NCI-H1694 treated with DMSO at 0.1 percent for 48 hours (cell line): Measurements from ENCODE around the gene PTPN22.
"Not testable (repeated sequence)": the region's sequence is repeated elsewhere in the genome, so short reads cannot be mapped to it uniquely, and the experiment has no call there.

Source experiments
- DNase-seq: peaks from one replicate; lab custom pipeline; 2025; lab: John Stamatoyannopoulos, UW

Gene PTPN22

GRCh38 chr1:113852694-113853093 is 18.8 kb downstream of the PTPN22 start:
- not testable (repeated sequence) for DNase-seq

- no peak for DNase-seq
Measured at GRCh38 chr1:113850127-113850796, 21.2 kb downstream of the PTPN22 start.

- DNase-seq, result no peak
Measured at GRCh38 chr1:113849072-113849471, 22.4 kb downstream of the PTPN22 start.

GRCh38 chr1:113846391-113847035 is 25.0 kb downstream of the PTPN22 start:
- DNase-seq, result no peak

- no peak for DNase-seq
Measured at GRCh38 chr1:113836534-113836933, 35.0 kb downstream of the PTPN22 start.

- peak; percentile 79 for DNase-seq
Measured at GRCh38 chr1:113835686-113836290, 35.7 kb downstream of the PTPN22 start.

- no peak for DNase-seq
Measured at GRCh38 chr1:113834716-113835115, 36.8 kb downstream of the PTPN22 start.

- no peak for DNase-seq
Measured at GRCh38 chr1:113830039-113830438, 41.5 kb downstream of the PTPN22 start.

GRCh38 chr1:113821916-113822315 is 49.6 kb downstream of the PTPN22 start:
- no peak for DNase-seq

GRCh38 chr1:113818578-113818977 is 52.9 kb downstream of the PTPN22 start:
- DNase-seq, result no peak

- DNase-seq, result no peak
Measured at GRCh38 chr1:113813218-113813617, 58.3 kb downstream of the PTPN22 start.

GRCh38 chr1:113812661-113813135 is 58.8 kb downstream of the PTPN22 start:
- DNase-seq, result no peak

- DNase-seq, result peak; percentile 99
Measured at GRCh38 chr1:113811888-113812660, 59.4 kb downstream of the PTPN22 start, which contains the start of gene RSBN1. TSS of gene RSBN1 (minus strand) at chr1:113812476. CDS start at chr1:113812412, 64 bp downstream.

GRCh38 chr1:113811156-113811887 is 60.2 kb downstream of the PTPN22 start:
- peak; percentile 29 for DNase-seq

GRCh38 chr1:113809670-113810602 is 61.6 kb downstream of the PTPN22 start:
- no peak for DNase-seq

GRCh38 chr1:113808450-113809195 is 62.9 kb downstream of the PTPN22 start:
- DNase-seq, result no peak

- DNase-seq, result no peak
Measured at GRCh38 chr1:113805639-113806038, 65.9 kb downstream of the PTPN22 start.

GRCh38 chr1:113805256-113805531 is 66.3 kb downstream of the PTPN22 start:
- DNase-seq, result no peak

GRCh38 chr1:113804421-113805255 is 66.9 kb downstream of the PTPN22 start:
- no peak for DNase-seq
